Measurements from ENCODE around the gene VSIG10L2. TPM values are rescaled to one million over a fixed set of nuclear protein-coding genes. Genes with fewer than 3 reads are reported as not detected.
"Not testable (repeated sequence)": the region's sequence is repeated elsewhere in the genome, so short reads cannot be mapped to it uniquely, and the experiment has no call there.

Gene VSIG10L2
- total RNA-seq, 2 experiments from 2014 or later = not detected

DNA sequence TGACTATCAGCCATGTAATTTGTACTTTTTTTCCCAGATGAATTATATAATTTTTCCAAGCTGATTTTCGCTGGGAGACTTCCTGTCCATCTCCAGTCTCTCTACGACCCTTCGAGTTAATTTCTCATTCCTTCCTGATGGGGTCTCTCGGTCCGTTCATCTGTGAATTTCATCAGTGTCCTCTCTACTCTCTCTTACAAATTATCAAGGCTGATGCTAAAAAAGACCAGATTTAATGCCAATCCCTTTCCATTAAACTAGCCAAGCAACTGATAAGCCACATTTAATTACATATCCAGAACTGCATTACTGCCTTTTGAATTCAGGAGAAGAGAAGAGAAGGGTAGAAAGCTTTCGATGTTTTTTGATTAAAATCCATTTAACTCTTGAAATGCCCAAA is 25.8 kb downstream of the VSIG10L2 start:
- DNase-seq = no peak
- ChIA-PET CTCF (interaction anchor here (1.2 kb wide), 1 partner anchor 13 kb away, joined by 3 read pairs; no protein-coding TSS in a partner anchor), POLR2A (no interaction called here)
- Mint-ChIP-seq H3K4me3 (no peak overlapping the region), H3K4me1 (no peaks in the 10 kb centered on the region), H3K36me3 (ENCODE audit: low read depth) (no peaks in the 10 kb centered on the region), H3K9me3 (no peaks in the 10 kb centered on the region), H3K27ac (no peak overlapping the region), H3K27me3 (peaks cover 2% of the 10 kb centered on the region)

DNA sequence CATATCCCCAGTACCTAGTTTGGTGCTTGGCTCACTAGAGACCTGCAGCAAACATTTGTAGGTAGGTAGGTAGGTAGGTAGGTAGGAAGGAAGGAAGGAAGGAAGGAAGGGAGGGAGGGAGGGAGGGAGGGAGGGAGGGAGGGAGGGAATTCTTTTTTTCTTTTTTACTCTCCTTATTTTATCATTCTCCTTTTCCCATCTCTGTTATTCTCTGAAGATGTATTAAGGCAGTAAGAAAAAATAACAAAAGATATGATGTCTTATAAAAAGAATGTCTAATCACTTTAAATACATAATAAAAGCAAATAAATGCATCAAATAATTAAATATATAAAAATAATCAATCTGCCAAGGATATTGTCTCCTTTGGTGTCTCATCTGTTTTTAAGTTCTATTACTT is 28.4 kb downstream of the VSIG10L2 start:
- Mint-ChIP-seq H3K27ac (no peak overlapping the region), H3K4me1 (no peaks in the 10 kb centered on the region), H3K36me3 (ENCODE audit: low read depth) (no peaks in the 10 kb centered on the region), H3K27me3 (no peaks in the 10 kb centered on the region), H3K4me3 (no peak overlapping the region), H3K9me3 (no peaks in the 10 kb centered on the region)
- CTCF ChIA-PET = no interaction called here
- POLR2A ChIA-PET = no interaction called here
- no peak for DNase-seq

DNA sequence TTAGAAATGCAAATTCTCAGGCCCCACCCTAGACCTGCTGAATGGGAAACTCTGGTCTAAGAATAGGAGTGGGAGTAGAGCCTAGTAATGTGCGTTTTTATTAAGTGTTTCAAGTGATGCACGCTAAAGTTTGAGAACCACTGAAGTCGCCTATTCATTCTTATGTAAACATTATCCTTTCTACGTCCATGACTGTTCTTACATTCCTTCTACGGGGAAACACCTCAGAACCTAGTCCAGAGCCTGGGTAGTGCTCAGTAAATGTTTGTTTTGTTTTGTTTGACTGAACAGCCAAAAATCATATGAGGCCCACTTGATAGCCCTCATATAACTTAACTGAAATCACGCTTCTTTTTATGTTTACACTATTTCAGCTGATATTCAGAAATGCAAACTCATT is 29.8 kb downstream of the VSIG10L2 start:
- no peak for DNase-seq
- Mint-ChIP-seq H3K27ac (no peak overlapping the region), H3K4me1 (peaks cover 1% of the 10 kb centered on the region), H3K4me3 (no peak overlapping the region), H3K9me3 (no peaks in the 10 kb centered on the region), H3K27me3 (no peaks in the 10 kb centered on the region), H3K36me3 (ENCODE audit: low read depth) (no peaks in the 10 kb centered on the region)
- CTCF ChIA-PET = no interaction called here
- POLR2A ChIA-PET = no interaction called here

DNA sequence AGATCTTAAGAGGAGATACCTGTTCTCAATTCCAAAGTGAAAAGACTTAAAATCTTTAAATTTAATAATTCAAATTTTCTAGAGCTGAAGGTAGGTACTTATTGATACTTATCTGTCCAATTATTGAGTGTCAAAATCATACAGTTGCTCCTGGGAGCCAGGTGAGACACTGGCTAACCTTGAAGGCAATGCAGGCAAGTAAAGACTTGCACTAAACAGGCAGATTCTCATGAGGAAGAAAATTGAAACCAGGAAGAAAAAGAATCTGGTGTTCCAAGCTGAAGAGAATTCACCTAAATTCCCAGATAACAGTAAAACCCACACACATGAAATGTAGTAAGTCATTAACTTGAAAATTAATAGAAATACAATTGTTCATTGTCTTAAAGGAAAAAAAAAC is 30.3 kb downstream of the VSIG10L2 start:
- H3K27ac Mint-ChIP-seq = no peak overlapping the region
- POLR2A ChIA-PET = no interaction called here
- no peaks in the 10 kb centered on the region for H3K9me3 Mint-ChIP-seq
- no peak for DNase-seq
- peaks cover 1% of the 10 kb centered on the region for H3K4me1 Mint-ChIP-seq
- H3K36me3 Mint-ChIP-seq (ENCODE audit: low read depth) = no peaks in the 10 kb centered on the region
- CTCF ChIA-PET = no interaction called here
- no peak overlapping the region for H3K4me3 Mint-ChIP-seq
- no peaks in the 10 kb centered on the region for H3K27me3 Mint-ChIP-seq

- ChIA-PET POLR2A (interaction anchor here (0.6 kb wide), 1 partner anchor 28 kb away, joined by 4 read pairs; no protein-coding TSS in a partner anchor), CTCF (no interaction called here)
- no peak for DNase-seq
- peaks cover 1% of the 10 kb centered on the region for H3K4me1 Mint-ChIP-seq
- no peaks in the 10 kb centered on the region for H3K9me3 Mint-ChIP-seq
- H3K36me3 Mint-ChIP-seq (ENCODE audit: low read depth) = no peaks in the 10 kb centered on the region
- H3K27ac Mint-ChIP-seq = no peak overlapping the region
- no peaks in the 10 kb centered on the region for H3K27me3 Mint-ChIP-seq
- H3K4me3 Mint-ChIP-seq = no peak overlapping the region
These were observed 31.5 kb downstream of the VSIG10L2 start for GRCh38 chr11:125977333-125977732.

GRCh38 chr11:125978181-125978716 is 32.4 kb downstream of the VSIG10L2 start:
- H3K27me3 Mint-ChIP-seq = no peaks in the 10 kb centered on the region

GRCh38 chr11:125978778-125979407 is 33.0 kb downstream of the VSIG10L2 start:
- Mint-ChIP-seq H3K36me3 (ENCODE audit: low read depth) (no peaks in the 10 kb centered on the region), H3K27ac (no peak overlapping the region), H3K27me3 (no peaks in the 10 kb centered on the region)

More at GRCh38 chr11:125978181-125978716, 32.4 kb downstream of the VSIG10L2 start:
- no peak for DNase-seq
- CTCF ChIA-PET = no interaction called here
- Mint-ChIP-seq H3K4me3 (no peak overlapping the region), H3K4me1 (peaks cover 1% of the 10 kb centered on the region), H3K9me3 (no peaks in the 10 kb centered on the region), H3K36me3 (ENCODE audit: low read depth) (no peaks in the 10 kb centered on the region), H3K27ac (no peak overlapping the region)
- POLR2A ChIA-PET = no interaction called here

DNA sequence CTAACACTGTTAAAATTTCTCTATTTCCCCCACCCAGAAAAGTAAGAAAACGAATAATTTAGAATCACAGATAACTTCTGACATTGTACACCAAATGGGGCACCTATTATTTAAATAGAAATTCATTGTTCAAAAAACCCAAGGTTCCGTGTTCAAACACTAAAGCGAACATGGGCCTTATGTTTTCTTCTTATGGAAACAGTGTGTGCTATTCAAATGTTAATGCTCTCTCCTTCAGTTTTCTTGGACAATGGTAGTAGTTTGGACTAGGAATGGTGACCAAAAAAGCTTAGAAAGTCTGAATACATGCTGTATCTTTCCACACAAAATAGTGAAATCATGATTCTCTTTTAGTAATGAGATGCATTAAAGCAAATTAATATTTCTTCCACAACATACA is 33.7 kb downstream of the VSIG10L2 start:
- Mint-ChIP-seq H3K36me3 (ENCODE audit: low read depth) (no peaks in the 10 kb centered on the region), H3K4me3 (no peak overlapping the region), H3K9me3 (no peaks in the 10 kb centered on the region), H3K4me1 (peaks cover 1% of the 10 kb centered on the region), H3K27ac (no peak overlapping the region), H3K27me3 (no peaks in the 10 kb centered on the region)
- ChIA-PET POLR2A (no interaction called here), CTCF (no interaction called here)
- no peak for DNase-seq

More at GRCh38 chr11:125978778-125979407, 33.0 kb downstream of the VSIG10L2 start:
- ChIA-PET POLR2A (no interaction called here), CTCF (no interaction called here)
- DNase-seq = no peak
- Mint-ChIP-seq H3K4me3 (no peak overlapping the region), H3K4me1 (peaks cover 1% of the 10 kb centered on the region), H3K9me3 (no peaks in the 10 kb centered on the region)

GRCh38 chr11:125980436-125980835 is 34.6 kb downstream of the VSIG10L2 start:
- Mint-ChIP-seq H3K27me3 (no peaks in the 10 kb centered on the region), H3K27ac (no peak overlapping the region), H3K4me3 (no peak overlapping the region), H3K36me3 (ENCODE audit: low read depth) (no peaks in the 10 kb centered on the region), H3K9me3 (no peaks in the 10 kb centered on the region), H3K4me1 (peaks cover 1% of the 10 kb centered on the region)
- CTCF ChIA-PET = no interaction called here
- POLR2A ChIA-PET = no interaction called here
- DNase-seq = no peak

DNA sequence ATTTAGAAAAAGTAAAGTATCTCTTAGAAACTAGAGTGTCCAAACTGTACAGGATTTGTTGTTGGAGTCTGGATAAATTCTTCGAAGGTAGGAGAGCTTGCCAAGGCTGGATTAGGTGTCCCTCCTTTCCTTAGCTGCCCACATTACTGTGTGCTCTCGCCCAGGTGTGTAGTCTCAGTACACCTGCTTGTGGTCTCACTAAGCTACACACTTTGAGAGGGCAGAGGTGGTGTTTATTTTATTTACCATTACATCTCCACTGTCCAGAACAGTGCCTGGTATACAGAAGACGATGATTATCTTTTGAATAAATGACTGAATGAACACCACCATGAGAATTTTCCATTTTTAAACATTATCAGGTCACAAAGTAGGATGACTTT is 36.5 kb downstream of the VSIG10L2 start:
- ChIA-PET POLR2A (no interaction called here), CTCF (interaction anchor here (1.2 kb wide), 1 partner anchor 14 kb away, joined by 3 read pairs; no protein-coding TSS in a partner anchor)
- no peak for DNase-seq
- no peak overlapping the region for H3K27ac Mint-ChIP-seq
- H3K4me1 Mint-ChIP-seq = peaks cover 1% of the 10 kb centered on the region
- H3K4me3 Mint-ChIP-seq = no peak overlapping the region
- H3K36me3 Mint-ChIP-seq (ENCODE audit: low read depth) = no peaks in the 10 kb centered on the region
- H3K9me3 Mint-ChIP-seq = no peaks in the 10 kb centered on the region
- H3K27me3 Mint-ChIP-seq = no peaks in the 10 kb centered on the region

DNA sequence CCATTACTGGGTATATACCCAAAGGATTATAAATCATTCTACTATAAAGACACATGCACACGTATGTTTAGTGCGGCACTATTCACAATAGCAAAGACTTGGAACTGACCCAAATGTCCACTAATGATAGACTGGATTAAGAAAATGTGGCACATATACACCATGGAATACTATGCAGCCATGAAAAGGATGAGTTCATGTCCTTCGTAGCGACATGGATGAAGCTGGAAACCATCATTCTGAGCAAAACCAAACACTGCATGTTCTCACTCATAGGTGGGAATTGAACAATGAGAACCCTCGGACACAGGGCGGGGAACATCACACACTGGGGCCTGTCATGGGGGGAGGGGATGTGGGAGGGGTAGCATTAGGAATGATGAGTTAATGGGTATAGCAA is 40.1 kb downstream of the VSIG10L2 start:
- POLR2A ChIA-PET; DNase-seq; H3K27ac Mint-ChIP-seq; H3K36me3 Mint-ChIP-seq (ENCODE audit: low read depth); H3K4me1 Mint-ChIP-seq; CTCF ChIA-PET; H3K27me3 Mint-ChIP-seq; H3K9me3 Mint-ChIP-seq; H3K4me3 Mint-ChIP-seq: not testable (repeated sequence)

GRCh38 chr11:125987066-125987641 is 41.3 kb downstream of the VSIG10L2 start:
- H3K36me3 Mint-ChIP-seq (ENCODE audit: low read depth) = no peaks in the 10 kb centered on the region
- POLR2A ChIA-PET = interaction anchor here (0.6 kb wide), 1 partner anchor 101 kb away, joined by 4 read pairs; no protein-coding TSS in a partner anchor
- H3K27me3 Mint-ChIP-seq = no peaks in the 10 kb centered on the region
- CTCF ChIA-PET = interaction anchor here (0.6 to 0.7 kb wide), 3 partner anchors 19 to 709 kb away, joined by 3 read pairs; no protein-coding TSS in a partner anchor
- no peak overlapping the region for H3K4me3 Mint-ChIP-seq
- H3K27ac Mint-ChIP-seq = no peak overlapping the region
- no peaks in the 10 kb centered on the region for H3K4me1 Mint-ChIP-seq
- H3K9me3 Mint-ChIP-seq = no peaks in the 10 kb centered on the region
- DNase-seq = no peak

DNA sequence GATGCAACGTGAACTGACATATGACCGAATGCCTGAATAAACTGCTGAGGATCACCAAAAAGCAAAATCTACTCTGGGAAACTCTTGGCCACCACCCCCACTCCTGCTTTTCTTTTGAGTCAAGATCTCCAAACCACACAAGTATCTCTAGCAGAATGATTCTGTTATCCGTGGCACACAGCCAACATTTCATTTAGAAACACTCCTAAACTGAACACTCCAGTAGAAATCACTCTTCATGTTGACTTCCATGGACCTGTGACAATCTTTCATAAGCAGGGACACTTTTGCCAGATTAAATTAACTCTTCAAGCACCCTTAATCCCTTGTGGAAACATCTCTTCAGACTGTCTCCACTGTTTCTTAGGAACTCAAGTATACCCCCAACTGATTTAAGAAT is 44.4 kb downstream of the VSIG10L2 start:
- H3K4me1 Mint-ChIP-seq = no peaks in the 10 kb centered on the region
- ChIA-PET CTCF (no interaction called here), POLR2A (no interaction called here)
- H3K27ac Mint-ChIP-seq = no peak overlapping the region
- no peak overlapping the region for H3K4me3 Mint-ChIP-seq
- no peaks in the 10 kb centered on the region for H3K36me3 Mint-ChIP-seq (ENCODE audit: low read depth)
- H3K9me3 Mint-ChIP-seq = no peaks in the 10 kb centered on the region
- H3K27me3 Mint-ChIP-seq = no peaks in the 10 kb centered on the region
- no peak for DNase-seq

- no peaks in the 10 kb centered on the region for H3K36me3 Mint-ChIP-seq (ENCODE audit: low read depth)
- no peak overlapping the region for H3K4me3 Mint-ChIP-seq
- DNase-seq = no peak
- no peaks in the 10 kb centered on the region for H3K4me1 Mint-ChIP-seq
- ChIA-PET POLR2A (no interaction called here), CTCF (no interaction called here)
- H3K9me3 Mint-ChIP-seq = no peaks in the 10 kb centered on the region
- H3K27me3 Mint-ChIP-seq = no peaks in the 10 kb centered on the region
- H3K27ac Mint-ChIP-seq = no peak overlapping the region
These were observed 47.0 kb downstream of the VSIG10L2 start for GRCh38 chr11:125992893-125993292.

All from activated CD4-positive, alpha-beta T cell treated with anti-CD3 and anti-CD28 coated beads, Interleukin-2, amount 10 ng/mL, durations not matched to agents 7 days and 5 days (primary cell).